Measurements from ENCODE around the gene FREM2. TPM values are rescaled to one million over a fixed set of nuclear protein-coding genes. Genes with fewer than 3 reads are reported as not detected.

The FREM2 gene
- total RNA-seq, 2 donors from 2014 or later, result 12.5 to 17.9 TPM

DNA sequence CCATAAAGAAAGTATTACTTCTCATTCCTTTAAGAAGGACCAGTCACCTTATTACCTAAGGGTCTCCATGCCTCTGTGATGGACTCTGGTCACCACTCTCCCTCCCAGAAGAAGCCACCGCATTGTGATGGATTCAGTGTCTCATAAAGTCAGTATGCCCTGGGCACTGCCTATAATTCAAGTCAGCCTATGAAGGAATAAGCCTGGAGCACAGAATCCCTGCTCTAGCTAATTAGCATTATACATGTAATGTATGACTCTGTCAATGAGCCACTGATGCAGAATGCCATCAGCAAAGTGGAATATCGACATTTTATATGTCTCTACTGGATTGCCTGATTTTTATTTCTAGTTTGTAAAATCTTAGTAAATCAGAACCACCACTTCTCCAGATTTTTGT, 14.9 kb upstream of the FREM2 start:
- Histone ChIP-seq H3K27ac (no peak overlapping the region), H3K36me3 (replicated peaks in 1 of 2; ENCODE audit: insufficient read depth in 1 of 2, low read depth in 2 of 2) (no peaks in the 10 kb centered on the region), H3K9me3 (no peaks in the 10 kb centered on the region), H3K4me3 (no peak overlapping the region), H3K27me3 (no peaks in the 10 kb centered on the region), H3K4me1 (no peaks in the 10 kb centered on the region)
- DNase-seq (no peak), ATAC-seq (no peak)
- 77 to 87% methylated on average over 2 of the region's 2 CpGs for WGBS, 2 donors
- TF ChIP-seq, protein P1, sequence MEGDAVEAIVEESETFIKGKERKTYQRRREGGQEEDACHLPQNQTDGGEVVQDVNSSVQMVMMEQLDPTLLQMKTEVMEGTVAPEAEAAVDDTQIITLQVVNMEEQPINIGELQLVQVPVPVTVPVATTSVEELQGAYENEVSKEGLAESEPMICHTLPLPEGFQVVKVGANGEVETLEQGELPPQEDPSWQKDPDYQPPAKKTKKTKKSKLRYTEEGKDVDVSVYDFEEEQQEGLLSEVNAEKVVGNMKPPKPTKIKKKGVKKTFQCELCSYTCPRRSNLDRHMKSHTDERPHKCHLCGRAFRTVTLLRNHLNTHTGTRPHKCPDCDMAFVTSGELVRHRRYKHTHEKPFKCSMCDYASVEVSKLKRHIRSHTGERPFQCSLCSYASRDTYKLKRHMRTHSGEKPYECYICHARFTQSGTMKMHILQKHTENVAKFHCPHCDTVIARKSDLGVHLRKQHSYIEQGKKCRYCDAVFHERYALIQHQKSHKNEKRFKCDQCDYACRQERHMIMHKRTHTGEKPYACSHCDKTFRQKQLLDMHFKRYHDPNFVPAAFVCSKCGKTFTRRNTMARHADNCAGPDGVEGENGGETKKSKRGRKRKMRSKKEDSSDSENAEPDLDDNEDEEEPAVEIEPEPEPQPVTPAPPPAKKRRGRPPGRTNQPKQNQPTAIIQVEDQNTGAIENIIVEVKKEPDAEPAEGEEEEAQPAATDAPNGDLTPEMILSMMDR (IDR thresholded peaks at IDR 0.05), result no peak
- no peak for TF ChIP-seq POLR2A (IDR thresholded peaks at IDR 0.05)
- intact Hi-C loops (cut with DNase I), result no loop called here

DNA sequence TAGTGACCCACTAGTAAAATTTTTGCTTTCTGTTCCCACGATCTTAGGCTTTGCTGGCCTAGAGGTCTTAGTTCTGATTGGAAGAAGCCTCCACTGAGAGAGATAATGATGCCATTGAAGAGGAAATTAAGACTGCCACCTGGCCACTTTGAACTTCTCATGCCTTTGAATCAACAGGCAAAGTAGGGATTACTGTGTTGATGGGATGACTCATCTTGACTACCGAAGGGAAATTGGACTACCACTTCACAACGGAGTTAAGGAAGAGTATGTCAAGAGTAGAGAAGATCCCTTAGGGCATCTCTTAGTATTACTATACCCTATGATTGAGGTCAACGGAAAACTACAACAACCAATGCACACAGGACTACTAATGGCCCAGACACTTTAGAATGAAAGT, 12.7 kb upstream of the FREM2 start:
- no peaks in the 10 kb centered on the region for H3K27me3 ChIP-seq
- no peak overlapping the region for H3K27ac ChIP-seq
- no peak for TF ChIP-seq POLR2A (IDR thresholded peaks at IDR 0.05)
- TF ChIP-seq, protein P1 (IDR thresholded peaks at IDR 0.05), result no peak
- intact Hi-C loops (cut with DNase I), result no loop called here
- no peak overlapping the region for H3K4me3 ChIP-seq
- no peak for DNase-seq
- 72 to 74% methylated on average over 4 of the region's 4 CpGs for WGBS, 2 donors
- no peaks in the 10 kb centered on the region for H3K9me3 ChIP-seq
- H3K36me3 ChIP-seq (replicated peaks in 1 of 2; ENCODE audit: insufficient read depth in 1 of 2, low read depth in 2 of 2), result no peaks in the 10 kb centered on the region
- ATAC-seq, result no peak
- H3K4me1 ChIP-seq, result no peaks in the 10 kb centered on the region

DNA sequence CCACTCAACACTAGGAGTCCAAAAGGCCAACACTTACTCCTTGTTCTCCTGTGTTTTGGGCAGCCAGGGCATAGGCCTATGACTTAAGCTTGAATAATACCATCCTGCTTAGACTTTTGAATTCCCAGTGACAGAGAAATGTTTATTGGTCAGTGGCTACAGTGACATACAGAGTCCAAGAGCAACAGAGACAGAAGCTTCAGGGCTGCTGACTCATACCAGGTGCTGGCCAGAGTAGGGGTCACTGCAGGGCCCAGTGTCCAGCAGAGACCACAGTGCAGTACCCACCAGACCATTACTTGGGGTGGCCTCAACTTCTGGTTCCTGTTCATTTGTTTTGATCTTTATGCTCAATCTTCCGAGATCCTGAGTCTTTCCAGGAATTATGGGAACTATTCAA, 6.0 kb upstream of the FREM2 start:
- TF ChIP-seq, protein P1 (IDR thresholded peaks at IDR 0.05), result no peak
- no peak for TF ChIP-seq POLR2A (IDR thresholded peaks at IDR 0.05)
- H3K9me3 ChIP-seq, result no peaks in the 10 kb centered on the region
- WGBS, 2 donors, result 65 to 84% methylated on average over 1 of the region's 1 CpG
- H3K27me3 ChIP-seq, result no peaks in the 10 kb centered on the region
- DNase-seq (no peak), ATAC-seq (no peak)
- H3K27ac ChIP-seq, result no peak overlapping the region
- H3K4me1 ChIP-seq, result peaks cover 4% of the 10 kb centered on the region
- no peaks in the 10 kb centered on the region for H3K36me3 ChIP-seq (replicated peaks in 1 of 2; ENCODE audit: insufficient read depth in 1 of 2, low read depth in 2 of 2)
- H3K4me3 ChIP-seq, result no peak overlapping the region
- intact Hi-C loops (cut with DNase I), result no loop called here

DNA sequence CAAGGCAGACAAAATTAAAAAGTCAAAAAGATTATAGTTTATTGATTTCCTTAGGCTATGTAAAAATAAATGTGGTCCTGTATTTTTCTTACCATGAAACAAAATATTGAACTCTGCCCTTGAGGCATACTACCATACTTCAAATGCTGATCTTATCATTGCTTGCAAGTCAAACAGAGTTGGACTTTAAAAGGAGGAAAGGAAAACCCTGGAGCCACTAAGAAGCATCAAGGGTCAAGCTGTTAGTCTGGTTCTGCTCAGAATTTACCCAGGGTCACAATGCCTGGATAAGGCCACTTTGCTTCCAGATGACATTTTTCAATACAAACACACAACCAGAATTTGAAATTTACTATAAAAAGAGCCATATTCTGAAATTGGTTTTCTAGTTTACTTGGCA, 2.2 kb upstream of the FREM2 start:
- Histone ChIP-seq H3K27ac (no peak overlapping the region), H3K27me3 (peaks cover 0 to 4% of the 10 kb centered on the region in 2 donors), H3K9me3 (no peaks in the 10 kb centered on the region), H3K4me3 (no peak overlapping the region), H3K4me1 (peaks cover 25% of the 10 kb centered on the region), H3K36me3 (replicated peaks in 1 of 2; ENCODE audit: insufficient read depth in 1 of 2, low read depth in 2 of 2) (no peaks in the 10 kb centered on the region)
- ATAC-seq, result no peak
- intact Hi-C loops (cut with DNase I), result no loop called here
- no peak for DNase-seq
- no peak for TF ChIP-seq POLR2A (IDR thresholded peaks at IDR 0.05)
- TF ChIP-seq, protein P1 (IDR thresholded peaks at IDR 0.05), result no peak

DNA sequence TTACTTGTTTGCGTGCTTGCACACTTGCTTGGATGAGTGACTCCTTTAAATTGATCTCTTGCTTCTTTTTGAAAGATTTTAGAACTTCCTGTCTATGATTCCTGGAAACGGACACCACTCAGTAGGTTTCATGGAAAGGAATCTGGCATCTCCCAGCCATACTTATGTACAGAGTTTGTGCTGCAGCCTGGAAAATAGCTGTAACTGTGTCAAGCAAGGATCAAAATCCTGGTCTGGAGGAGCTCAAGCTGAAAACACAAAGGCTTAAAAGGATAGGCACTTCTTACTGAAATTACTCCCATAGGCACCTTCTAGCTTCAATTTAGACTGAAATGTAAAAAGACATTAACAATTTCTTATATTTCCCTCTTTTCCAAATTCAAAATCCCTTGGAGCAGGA, 1.4 kb upstream of the FREM2 start:
- H3K4me3 ChIP-seq, result no peak overlapping the region
- TF ChIP-seq POLR2A (IDR thresholded peaks at IDR 0.05), result no peak
- DNase-seq (no peak), ATAC-seq (no peak)
- 40 to 46% methylated on average over 2 of the region's 2 CpGs for WGBS, 2 donors
- H3K9me3 ChIP-seq, result no peaks in the 10 kb centered on the region
- intact Hi-C loops (cut with DNase I), result no loop called here
- peak overlapping the region in 1 of 4 donors; percentile 73 for H3K27ac ChIP-seq
- H3K4me1 ChIP-seq, result peaks cover 25% of the 10 kb centered on the region
- H3K36me3 ChIP-seq (replicated peaks in 1 of 2; ENCODE audit: insufficient read depth in 1 of 2, low read depth in 2 of 2), result no peaks in the 10 kb centered on the region
- peaks cover 0 to 4% of the 10 kb centered on the region in 2 donors for H3K27me3 ChIP-seq

All from body of pancreas (tissue), 4 donors.